C4-2B (cell line): ENCODE data around the gene MSMB.

Experiments
- ZFX ChIP-seq: fragments of 450-650 bp; IDR thresholded peaks from 2 replicates; pipeline ENCODE4 v1.6.1; 2017
- TF ChIP-seq, protein P1 (sequence below): fragments of 450-650 bp; conservative IDR thresholded peaks from 2 replicates; pipeline ENCODE4 v1.5.1; 2017; ENCODE audit warnings: mild to moderate bottlenecking

DNA sequence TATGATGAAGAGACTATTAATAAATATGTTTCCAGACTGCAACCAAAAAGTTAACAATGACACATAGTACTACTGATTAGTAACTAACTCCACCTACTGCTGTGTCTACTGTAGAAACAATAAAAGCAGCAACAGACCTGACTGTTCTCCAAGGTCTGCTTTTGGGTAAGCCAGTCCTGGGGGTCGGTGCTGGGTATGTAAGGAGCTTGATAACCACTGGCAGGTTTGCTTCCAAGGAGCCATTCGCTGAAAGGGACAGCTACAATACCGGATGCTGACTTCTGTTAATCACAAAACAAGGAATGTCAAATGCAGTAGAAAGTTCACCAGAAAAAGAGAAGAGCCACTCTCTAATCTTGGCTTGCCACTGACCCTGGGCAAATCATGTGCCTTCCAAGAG lies 33.3 kb downstream of the MSMB start:
- TF ChIP-seq, protein P1, sequence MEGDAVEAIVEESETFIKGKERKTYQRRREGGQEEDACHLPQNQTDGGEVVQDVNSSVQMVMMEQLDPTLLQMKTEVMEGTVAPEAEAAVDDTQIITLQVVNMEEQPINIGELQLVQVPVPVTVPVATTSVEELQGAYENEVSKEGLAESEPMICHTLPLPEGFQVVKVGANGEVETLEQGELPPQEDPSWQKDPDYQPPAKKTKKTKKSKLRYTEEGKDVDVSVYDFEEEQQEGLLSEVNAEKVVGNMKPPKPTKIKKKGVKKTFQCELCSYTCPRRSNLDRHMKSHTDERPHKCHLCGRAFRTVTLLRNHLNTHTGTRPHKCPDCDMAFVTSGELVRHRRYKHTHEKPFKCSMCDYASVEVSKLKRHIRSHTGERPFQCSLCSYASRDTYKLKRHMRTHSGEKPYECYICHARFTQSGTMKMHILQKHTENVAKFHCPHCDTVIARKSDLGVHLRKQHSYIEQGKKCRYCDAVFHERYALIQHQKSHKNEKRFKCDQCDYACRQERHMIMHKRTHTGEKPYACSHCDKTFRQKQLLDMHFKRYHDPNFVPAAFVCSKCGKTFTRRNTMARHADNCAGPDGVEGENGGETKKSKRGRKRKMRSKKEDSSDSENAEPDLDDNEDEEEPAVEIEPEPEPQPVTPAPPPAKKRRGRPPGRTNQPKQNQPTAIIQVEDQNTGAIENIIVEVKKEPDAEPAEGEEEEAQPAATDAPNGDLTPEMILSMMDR = no peak
- no peak for TF ChIP-seq ZFX
